K562 (cell line): ENCODE data around the gene LDB2. TPM values are rescaled to one million over a fixed set of nuclear protein-coding genes. Genes with fewer than 3 reads are reported as not detected.

Source experiments
- ATAC-seq: fragments of 200-7000 bp; cut with Tn5 transposase; 3 replicates; pipeline ENCODE4 v1.9.1; 2020; ENCODE audit warnings: moderate library complexity
- BruUV-seq: library from RNA; stranded (reverse); fragments of 400-500 nt; replicated peaks from 2 replicates; lab custom pipeline; 2021; lab: Mats Ljungman, UMichigan
- CTCF ChIA-PET: fragments of 300-600 bp; formaldehyde crosslinking; extraction: SDS; loops from one replicate; lab custom pipeline; 2021; ENCODE audit warnings: low intra/inter-chr PET ratio; lab: Yijun Ruan, JAX
- POLR2A ChIA-PET: fragments of 300-600, 350-650 bp; sonication (Branson Sonifier 250); formaldehyde crosslinking; extraction: SDS; loops from one replicate; lab custom pipeline; 2021; ENCODE audit warnings: antibody characterized with exemption, inconsistent platforms; lab: Yijun Ruan, JAX
- DNase-seq, 4 experiments: peaks; one replicate each; pipeline versions ENCODE4 v3.0.0 to v3.0.0-alpha.2; 2011 to 2018; ENCODE audit warnings: low spot score in 3 of 4, mixed read lengths in 3 of 4; ENCODE audit errors: extremely low read depth in 1 of 4
- FAIRE-seq: peaks from 2 replicates; lab custom pipeline; 2011; peaks lifted over from hg19 to GRCh38; lab: Jason Lieb, UNC
- H2AFZ ChIP-seq: 2 replicates; pipeline ENCODE4 v1.6.0; 2011; ENCODE audit warnings: low read depth, low read length, control low read depth, inconsistent platforms
- H3K27ac ChIP-seq: fragments of 200-600 bp; 3 replicates; pipeline ENCODE4 v1.8.0; 2011; ENCODE audit warnings: low read depth, mild to moderate bottlenecking, control low read depth, inconsistent platforms, low read length, moderate library complexity, mixed read lengths; ENCODE audit errors: extremely low read depth
- H3K27me3 ChIP-seq, 2 experiments: fragments of 300-600 bp in 1 of 2; 2 replicates in 1 of 2; 3 replicates in 1 of 2; pipeline versions ENCODE4 v1.6.0 to v1.8.0; 2011; ENCODE audit warnings: inconsistent platforms in 2 of 2, low read length in 2 of 2, mild to moderate bottlenecking in 1 of 2, mixed read lengths in 1 of 2, moderate library complexity in 1 of 2; ENCODE audit not compliant: control insufficient read depth in 2 of 2, insufficient read depth in 2 of 2
- H3K36me3 ChIP-seq: fragments of 300-600 bp; 3 replicates; pipeline ENCODE4 v1.8.0; 2011; ENCODE audit warnings: mild to moderate bottlenecking, low read length, inconsistent platforms; ENCODE audit not compliant: control insufficient read depth, insufficient read depth
- H3K4me1 ChIP-seq, 2 experiments: fragments of 200-600 bp in 1 of 2; replicated peaks in 1 of 2; 2 replicates in 1 of 2; 3 replicates in 1 of 2; pipeline versions ENCODE4 v1.5.1 to v1.8.0; 2011; ENCODE audit warnings: inconsistent platforms in 2 of 2, low read length in 2 of 2, mild to moderate bottlenecking in 1 of 2, mixed read lengths in 1 of 2, moderate library complexity in 1 of 2; ENCODE audit not compliant: control insufficient read depth in 2 of 2, insufficient read depth in 2 of 2
- H3K4me2 ChIP-seq: 2 replicates; pipeline ENCODE4 v1.6.1; 2011; ENCODE audit warnings: low read length, control low read depth, inconsistent platforms, mixed read lengths; ENCODE audit not compliant: insufficient read depth
- H3K4me3 ChIP-seq: fragments of 200-600 bp; sonication (generic), shearing (Covaris generic); 2 replicates; pipeline ENCODE4 v1.5.1; 2016; ENCODE audit warnings: control low read depth, inconsistent platforms
- H3K79me2 ChIP-seq: fragments of 200-600 bp; 3 replicates; pipeline ENCODE4 v1.8.0; 2011; ENCODE audit warnings: low read length, inconsistent platforms; ENCODE audit not compliant: control insufficient read depth, insufficient read depth
- H3K9ac ChIP-seq, 2 experiments: 2 replicates each; pipeline versions ENCODE4 v1.6.0 to v1.6.1; 2011; ENCODE audit warnings: low read depth in 2 of 2, low read length in 2 of 2, control low read depth in 1 of 2, inconsistent platforms in 1 of 2, mild to moderate bottlenecking in 1 of 2, mixed read lengths in 1 of 2; ENCODE audit not compliant: insufficient read depth in 1 of 2
- H3K9me1 ChIP-seq: one replicate; pipeline ENCODE4 v1.6.0; 2011; ENCODE audit warnings: inconsistent platforms, mild to moderate bottlenecking, low read length, moderate library complexity; ENCODE audit not compliant: control insufficient read depth, insufficient read depth
- H3K9me3 ChIP-seq: replicated peaks from 2 replicates; pipeline ENCODE4 v1.5.1; 2011; ENCODE audit warnings: low read depth, low read length, inconsistent platforms; ENCODE audit not compliant: control insufficient read depth, insufficient read depth
- H4K20me1 ChIP-seq: replicated peaks from 2 replicates; pipeline ENCODE4 v1.6.1; 2011; ENCODE audit warnings: low read length, inconsistent platforms, mixed read lengths; ENCODE audit not compliant: control insufficient read depth, insufficient read depth
- ATF4 ChIP-seq: fragments of 450-650 bp; formaldehyde crosslinking; IDR thresholded peaks from 2 replicates; pipeline ENCODE4 v1.4.0; 2022; ENCODE audit warnings: mild to moderate bottlenecking, moderate library complexity
- CHD2 ChIP-seq: IDR thresholded peaks from 2 replicates; pipeline ENCODE4 v1.6.1; 2011; ENCODE audit warnings: low read depth, low read length
- FOXJ2 ChIP-seq: fragments of 200-800 bp; sonication (Bioruptor generic); IDR thresholded peaks from 2 replicates; pipeline ENCODE4 v1.6.1; 2016; ENCODE audit warnings: missing genetic modification characterization, missing compliant biosample characterization
- GATAD2A ChIP-seq: fragments of 450-650 bp; IDR thresholded peaks from 2 replicates; pipeline ENCODE4 v1.6.1; 2017
- GTF2F1 ChIP-seq: IDR thresholded peaks from 2 replicates; pipeline ENCODE4 v1.6.1; 2011; ENCODE audit warnings: low read depth, low read length, improper control_type of control experiment
- HNRNPLL ChIP-seq: fragments of 200-400 bp; formaldehyde crosslinking; IDR thresholded peaks from 2 replicates; pipeline ENCODE4 v1.6.1; 2017; ENCODE audit warnings: low read length, low read depth, mild to moderate bottlenecking; ENCODE audit not compliant: poor library complexity, severe bottlenecking
- KDM4B ChIP-seq, 2 experiments: fragments of 450-650 bp in 1 of 2; sonication (generic) in 1 of 2; IDR thresholded peaks; 2 replicates each; pipeline ENCODE4 v1.6.1; 2016 to 2017; ENCODE audit warnings: borderline replicate concordance in 2 of 2, antibody characterized with exemption in 1 of 2, low read depth in 1 of 2, mild to moderate bottlenecking in 1 of 2
- NUFIP1 ChIP-seq: fragments of 450-650 bp; IDR thresholded peaks from 2 replicates; pipeline ENCODE4 v1.6.1; 2018; ENCODE audit not compliant: partially characterized antibody
- SNRNP70 ChIP-seq: fragments of 200-400 bp; formaldehyde crosslinking; optimal IDR thresholded peaks from 2 replicates; pipeline ENCODE3; 2017; ENCODE audit warnings: low read depth, low read length
- ZNF232 ChIP-seq: sonication (generic); formaldehyde crosslinking; IDR thresholded peaks from 2 replicates; pipeline ENCODE4 v1.8.0; 2022; ENCODE audit warnings: mild to moderate bottlenecking, missing genetic modification reagents
- ZNF282 ChIP-seq: sonication (generic); formaldehyde crosslinking; IDR thresholded peaks from 2 replicates; pipeline ENCODE4 v1.8.1; 2023; ENCODE audit warnings: missing genetic modification reagents
- WGBS: fragments of 100-300 bp; shearing (Covaris generic); methylation state at CpG from one replicate; pipeline ENCODE4 v1.1.6; 2016; ENCODE audit warnings: low coverage, mixed read lengths; ENCODE audit not compliant: insufficient coverage; ENCODE audit errors: missing lambda C conversion rate; 5-methylcytosine and 5-hydroxymethylcytosine counted together
- in situ Hi-C: fragments of 300-500 bp; cut with MboI; formaldehyde crosslinking; loops from 4 replicates; pipeline ENCODE4 v1.15.0; 2018; ENCODE audit warnings: inconsistent platforms, mixed read lengths
- intact Hi-C: fragments of 100-400 bp; cut with micrococcal nuclease; formaldehyde crosslinking; loops from 2 replicates; pipeline ENCODE4 v1.14.2; 2022
- polyA plus RNA-seq, 8 experiments: library from polyadenylated mRNA; depleted of rRNA in 4 of 8; stranded (reverse) in 5 of 8; unstranded in 3 of 8; fragments of >200 nt; fragmentation: Nextera tagmentation in 2 of 8; fragmentation: Illumina TruSeq in 1 of 8; extraction: Ambion mirVana in 2 of 8; extraction: Trizol in 1 of 8; gene quantifications; 2 replicates each; pipeline versions ENCODE4 v1.2.1 to v1.2.3, GENCODE V29; 2011 to 2014; ENCODE audit warnings: inconsistent platforms in 1 of 8, missing spikeins in 1 of 8
- total RNA-seq, 7 experiments: library from RNA; depleted of rRNA in 6 of 7; stranded (reverse); fragments of >200 nt in 6 of 7; fragmentation: Illumina TruSeq in 2 of 7; extraction: Trizol in 2 of 7; gene quantifications; 2 replicates each; pipeline versions ENCODE4 v1.2.1 to v1.2.3, GENCODE V29; 2011 to 2021; ENCODE audit warnings: low replicate concordance in 1 of 7
- TF ChIP-seq, protein P1 (sequence below): fragments of 450-650 bp; IDR thresholded peaks from 2 replicates; pipeline ENCODE4 v1.7.0; 2016; ENCODE audit warnings: borderline replicate concordance
- TF ChIP-seq, protein P2 (sequence below): fragments of 450-650 bp; IDR thresholded peaks from 2 replicates; pipeline ENCODE4 v1.6.1; 2016
- TF ChIP-seq, protein P3 (sequence below): IDR thresholded peaks from 2 replicates; pipeline ENCODE4 v1.6.1; 2011; ENCODE audit not compliant: insufficient read length; ENCODE audit errors: extremely low read depth

LDB2 gene
- total and polyA plus RNA-seq, 9 of the 15 experiments (the other 6 are each of a cell fraction or from before 2014, with no cell fraction given): 0.10 to 0.20 TPM; not detected in 7

DNA sequence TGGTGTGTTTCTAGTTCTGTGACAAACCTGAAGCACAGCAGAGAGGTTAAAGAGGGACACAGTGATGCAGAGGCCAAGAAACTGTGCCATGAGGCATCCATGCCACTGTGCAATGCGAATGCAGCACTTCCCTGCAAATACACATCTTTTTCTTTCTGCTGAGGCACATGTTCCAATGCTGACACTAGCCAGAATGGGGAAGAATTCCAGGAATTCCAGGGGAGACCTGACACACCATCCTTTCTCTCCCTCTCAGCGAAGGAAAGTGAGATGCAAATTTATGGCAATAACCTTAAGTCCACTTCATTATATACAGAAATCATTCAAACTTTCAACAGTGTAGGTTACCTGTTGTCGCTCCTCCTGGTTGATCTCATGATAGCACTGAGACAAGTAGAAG is 204.8 kb downstream of the LDB2 start (continued):
- TF ChIP-seq, protein P1, sequence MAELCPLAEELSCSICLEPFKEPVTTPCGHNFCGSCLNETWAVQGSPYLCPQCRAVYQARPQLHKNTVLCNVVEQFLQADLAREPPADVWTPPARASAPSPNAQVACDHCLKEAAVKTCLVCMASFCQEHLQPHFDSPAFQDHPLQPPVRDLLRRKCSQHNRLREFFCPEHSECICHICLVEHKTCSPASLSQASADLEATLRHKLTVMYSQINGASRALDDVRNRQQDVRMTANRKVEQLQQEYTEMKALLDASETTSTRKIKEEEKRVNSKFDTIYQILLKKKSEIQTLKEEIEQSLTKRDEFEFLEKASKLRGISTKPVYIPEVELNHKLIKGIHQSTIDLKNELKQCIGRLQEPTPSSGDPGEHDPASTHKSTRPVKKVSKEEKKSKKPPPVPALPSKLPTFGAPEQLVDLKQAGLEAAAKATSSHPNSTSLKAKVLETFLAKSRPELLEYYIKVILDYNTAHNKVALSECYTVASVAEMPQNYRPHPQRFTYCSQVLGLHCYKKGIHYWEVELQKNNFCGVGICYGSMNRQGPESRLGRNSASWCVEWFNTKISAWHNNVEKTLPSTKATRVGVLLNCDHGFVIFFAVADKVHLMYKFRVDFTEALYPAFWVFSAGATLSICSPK: no peak
- TF ChIP-seq HNRNPLL (no peak), GATAD2A (no peak)
- TF ChIP-seq, all 486 proteins: peak for 0

DNA sequence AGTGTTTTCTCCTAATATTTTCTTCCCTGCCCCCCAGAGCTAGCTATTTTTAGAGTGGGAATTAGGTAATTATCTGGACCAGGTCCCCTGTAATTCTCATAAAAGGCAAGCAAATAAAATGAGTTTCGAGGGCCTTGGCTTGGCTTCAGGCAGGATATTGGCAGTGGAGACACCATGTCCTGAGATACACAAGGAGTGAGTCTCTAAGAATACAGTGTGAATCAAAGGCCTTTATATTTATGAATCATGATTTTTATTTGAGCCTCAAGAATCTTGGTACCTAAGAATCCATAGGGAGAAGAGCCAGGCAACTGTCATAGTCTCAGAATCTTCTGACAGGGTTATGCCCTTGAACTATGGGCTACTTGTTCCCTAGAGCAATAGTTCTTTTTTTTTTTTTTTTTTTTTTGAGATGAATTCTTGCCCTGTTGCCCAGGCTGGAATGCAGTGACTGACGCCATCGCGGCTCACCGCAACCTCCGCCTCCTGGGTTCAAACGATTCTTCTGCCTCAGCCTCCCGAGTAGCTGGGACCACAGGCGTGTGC is 205.4 kb downstream of the LDB2 start:
- no TSS peak for BruUV-seq
- FAIRE-seq: no peak

More for the DNA sequence above, 205.4 kb downstream of the LDB2 start:
- Histone ChIP-seq H3K79me2 (no peaks in the 10 kb centered on the region), H3K4me3 (no peak overlapping the region), H3K27me3 (peaks cover 0 to 4% of the 10 kb centered on the region in 2 experiments; a peak in 2 of 5 replicates), H4K20me1 (no peaks in the 10 kb centered on the region), H3K36me3 (no peaks in the 10 kb centered on the region), H3K27ac (no peak overlapping the region), H3K9ac (no peak overlapping the region), H3K4me2 (no peak overlapping the region), H3K4me1 (no peaks in the 10 kb centered on the region), H2AFZ (no peak overlapping the region), H3K9me1 (no peaks in the 10 kb centered on the region), H3K9me3 (no peaks in the 10 kb centered on the region)
- 5% methylated on average over 9 of the region's 9 CpGs for WGBS
- no peak for DNase-seq
- CTCF ChIA-PET: no interaction called here
- POLR2A ChIA-PET: no interaction called here
- ATAC-seq: no peak
- no peak for TF ChIP-seq ATF4
- no peak for TF ChIP-seq ZNF282 (CRISPR knock-in tag)
- TF ChIP-seq, protein P2, sequence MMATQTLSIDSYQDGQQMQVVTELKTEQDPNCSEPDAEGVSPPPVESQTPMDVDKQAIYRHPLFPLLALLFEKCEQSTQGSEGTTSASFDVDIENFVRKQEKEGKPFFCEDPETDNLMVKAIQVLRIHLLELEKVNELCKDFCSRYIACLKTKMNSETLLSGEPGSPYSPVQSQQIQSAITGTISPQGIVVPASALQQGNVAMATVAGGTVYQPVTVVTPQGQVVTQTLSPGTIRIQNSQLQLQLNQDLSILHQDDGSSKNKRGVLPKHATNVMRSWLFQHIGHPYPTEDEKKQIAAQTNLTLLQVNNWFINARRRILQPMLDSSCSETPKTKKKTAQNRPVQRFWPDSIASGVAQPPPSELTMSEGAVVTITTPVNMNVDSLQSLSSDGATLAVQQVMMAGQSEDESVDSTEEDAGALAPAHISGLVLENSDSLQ: no peak
- no peak for TF ChIP-seq GTF2F1
- TF ChIP-seq ZNF232: no peak
- no peak for TF ChIP-seq NUFIP1
- TF ChIP-seq, protein P3, sequence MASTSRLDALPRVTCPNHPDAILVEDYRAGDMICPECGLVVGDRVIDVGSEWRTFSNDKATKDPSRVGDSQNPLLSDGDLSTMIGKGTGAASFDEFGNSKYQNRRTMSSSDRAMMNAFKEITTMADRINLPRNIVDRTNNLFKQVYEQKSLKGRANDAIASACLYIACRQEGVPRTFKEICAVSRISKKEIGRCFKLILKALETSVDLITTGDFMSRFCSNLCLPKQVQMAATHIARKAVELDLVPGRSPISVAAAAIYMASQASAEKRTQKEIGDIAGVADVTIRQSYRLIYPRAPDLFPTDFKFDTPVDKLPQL: no peak
- no peak for TF ChIP-seq CHD2
- TF ChIP-seq KDM4B (IDR thresholded peaks at IDR 0.05; ENCODE audit: borderline replicate concordance in 2 of 2, low read depth in 1 of 2): no peak
- TF ChIP-seq FOXJ2 (tag): no peak
- no peak for TF ChIP-seq SNRNP70
- in situ Hi-C loops: no loop called here
- intact Hi-C loops: no loop called here
